Fibroblast of lung (primary cell): ENCODE measurements around the gene ALDH1L2. TPM values are rescaled to one million over a fixed set of nuclear protein-coding genes. Genes with fewer than 3 reads are reported as not detected.

Source experiments
- DNase-seq, 2 donors: peaks; one replicate each; pipeline versions ENCODE4 v3.0.0 to v3.0.0-alpha.2; 2010; ENCODE audit warnings: low read depth in 2 of 2
- H2AFZ ChIP-seq: 2 replicates; pipeline ENCODE4 v1.5.1; 2012; ENCODE audit warnings: low read length, control low read depth, inconsistent platforms
- H3K27ac ChIP-seq: 2 replicates; pipeline ENCODE4 v1.5.1; 2011; ENCODE audit warnings: low read length, control low read depth; ENCODE audit not compliant: insufficient read depth
- H3K27me3 ChIP-seq: 2 replicates; pipeline ENCODE4 v1.5.1; 2011; ENCODE audit warnings: mild to moderate bottlenecking, low read length; ENCODE audit not compliant: control insufficient read depth, insufficient read depth
- H3K36me3 ChIP-seq: 2 replicates; pipeline ENCODE4 v1.5.1; 2011; ENCODE audit warnings: low read length; ENCODE audit not compliant: control insufficient read depth, insufficient read depth
- H3K4me1 ChIP-seq: 2 replicates; pipeline ENCODE4 v1.5.1; 2011; ENCODE audit warnings: low read length; ENCODE audit not compliant: control insufficient read depth, insufficient read depth; ENCODE audit errors: extremely low read depth
- H3K4me2 ChIP-seq: 2 replicates; pipeline ENCODE4 v1.5.1; 2011; ENCODE audit warnings: low read length, control low read depth; ENCODE audit not compliant: insufficient read depth; ENCODE audit errors: extremely low read depth
- H3K4me3 ChIP-seq, 4 experiments: fragments of 200-600 bp in 1 of 4; sonication (generic) in 1 of 4; replicated peaks in 1 of 4; 2 replicates each; pipeline ENCODE4 v1.5.1; 2011 to 2016; ENCODE audit warnings: low read length in 4 of 4, low read depth in 3 of 4, mild to moderate bottlenecking in 3 of 4, control low read depth in 2 of 4, inconsistent platforms in 1 of 4, mixed read lengths in 1 of 4; ENCODE audit not compliant: insufficient read depth in 1 of 4; ENCODE audit errors: control extremely low read depth in 1 of 4
- H3K79me2 ChIP-seq: 2 replicates; pipeline ENCODE4 v1.5.1; 2012; ENCODE audit warnings: mild to moderate bottlenecking, low read length, inconsistent platforms; ENCODE audit not compliant: control insufficient read depth, insufficient read depth
- H3K9ac ChIP-seq: 2 replicates; pipeline ENCODE4 v1.5.1; 2011; ENCODE audit warnings: mild to moderate bottlenecking, low read length, control low read depth; ENCODE audit not compliant: insufficient read depth
- H3K9me3 ChIP-seq: 2 replicates; pipeline ENCODE4 v1.5.1; 2012; ENCODE audit warnings: low read depth, low read length; ENCODE audit not compliant: control insufficient read depth, insufficient read depth
- H4K20me1 ChIP-seq: 2 replicates; pipeline ENCODE4 v1.5.1; 2011; ENCODE audit warnings: low read length; ENCODE audit not compliant: control insufficient read depth, insufficient read depth; ENCODE audit errors: extremely low read depth
- CTCF ChIP-seq, 2 donors: IDR thresholded peaks in 1 of 2; conservative IDR thresholded peaks in 1 of 2; 1 replicate in 1 of 2; 2 replicates in 1 of 2; pipeline ENCODE4 v1.5.1; 2011 to 2012; ENCODE audit warnings: low read length in 2 of 2, control low read depth in 1 of 2, inconsistent platforms in 1 of 2, low read depth in 1 of 2, mild to moderate bottlenecking in 1 of 2
- EZH2 ChIP-seq: IDR thresholded peaks from 2 replicates; pipeline ENCODE4 v1.5.1; 2012; ENCODE audit warnings: low read length, control low read depth, mild to moderate bottlenecking; ENCODE audit errors: missing control alignments
- polyA plus RNA-seq, 2 donors: library from polyadenylated mRNA; depleted of rRNA in 1 of 2; stranded (reverse) in 1 of 2; unstranded in 1 of 2; fragments of >200 nt; gene quantifications; 2 replicates each; pipeline ENCODE4 v1.2.1, GENCODE V29; 2011 to 2012; ENCODE audit warnings: missing spikeins in 1 of 2
- total RNA-seq: library from RNA; depleted of rRNA; stranded (reverse); fragments of >200 nt; gene quantifications from 2 replicates; pipeline ENCODE4 v1.2.1, GENCODE V29; 2014

Gene ALDH1L2
- total and polyA plus RNA-seq, 2 donors (not counting 1 experiment from before 2014, with no cell fraction given), result 59.1 to 88.2 TPM

DNA sequence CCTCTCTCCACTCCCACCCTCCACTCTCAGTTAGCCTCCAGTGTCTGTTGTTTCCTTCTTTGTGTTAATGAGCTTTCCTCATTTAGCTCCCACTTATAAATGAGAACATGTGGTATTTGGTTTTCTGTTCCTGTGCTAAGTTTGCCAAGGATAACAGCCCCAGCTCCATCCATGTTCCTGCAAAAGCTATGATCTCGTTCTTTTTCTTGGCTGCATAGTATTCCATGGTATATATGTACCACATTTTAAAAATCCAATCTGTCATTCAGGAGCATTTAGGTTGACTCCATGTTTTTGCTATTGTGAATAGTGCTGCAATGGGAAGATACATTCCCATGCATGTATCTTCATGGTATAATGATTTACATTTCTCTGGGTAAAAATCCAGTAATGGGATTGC, 20.5 kb upstream of the ALDH1L2 start:
- DNase-seq, result no peak
- H3K4me2 ChIP-seq, result no peak overlapping the region
- H3K27me3 ChIP-seq, result no peaks in the 10 kb centered on the region
- H3K9me3 ChIP-seq, result no peaks in the 10 kb centered on the region
- no peak overlapping the region for H3K4me3 ChIP-seq
- no peak overlapping the region for H2AFZ ChIP-seq
- no peaks in the 10 kb centered on the region for H3K36me3 ChIP-seq
- H3K79me2 ChIP-seq, result peaks cover 20% of the 10 kb centered on the region
- H3K4me1 ChIP-seq, result peaks cover 2% of the 10 kb centered on the region
- TF ChIP-seq EZH2, result no peak
- TF ChIP-seq CTCF (conservative IDR thresholded peaks at IDR 0.05 in 1 of 2, IDR thresholded peaks at IDR 0.05 in 1 of 2; ENCODE audit: low read depth in 1 of 2, low read length in 2 of 2), result no peak
- no peak overlapping the region for H3K27ac ChIP-seq
- no peak overlapping the region for H3K9ac ChIP-seq
- H4K20me1 ChIP-seq, result no peaks in the 10 kb centered on the region

GRCh38 chr12:105102673-105103072, 18.4 kb upstream of the ALDH1L2 start:
- TF ChIP-seq CTCF (conservative IDR thresholded peaks at IDR 0.05 in 1 of 2, IDR thresholded peaks at IDR 0.05 in 1 of 2; ENCODE audit: low read depth in 1 of 2, low read length in 2 of 2) (no peak), EZH2 (no peak)
- Histone ChIP-seq H3K9me3 (no peaks in the 10 kb centered on the region), H3K4me2 (no peak overlapping the region), H3K27ac (no peak overlapping the region), H3K4me1 (peaks cover 2% of the 10 kb centered on the region), H3K4me3 (no peak overlapping the region), H3K79me2 (peaks cover under 1% of the 10 kb centered on the region), H3K27me3 (no peaks in the 10 kb centered on the region), H3K36me3 (no peaks in the 10 kb centered on the region), H2AFZ (no peak overlapping the region), H4K20me1 (no peaks in the 10 kb centered on the region), H3K9ac (no peak overlapping the region)
- DNase-seq, result no peak

DNA sequence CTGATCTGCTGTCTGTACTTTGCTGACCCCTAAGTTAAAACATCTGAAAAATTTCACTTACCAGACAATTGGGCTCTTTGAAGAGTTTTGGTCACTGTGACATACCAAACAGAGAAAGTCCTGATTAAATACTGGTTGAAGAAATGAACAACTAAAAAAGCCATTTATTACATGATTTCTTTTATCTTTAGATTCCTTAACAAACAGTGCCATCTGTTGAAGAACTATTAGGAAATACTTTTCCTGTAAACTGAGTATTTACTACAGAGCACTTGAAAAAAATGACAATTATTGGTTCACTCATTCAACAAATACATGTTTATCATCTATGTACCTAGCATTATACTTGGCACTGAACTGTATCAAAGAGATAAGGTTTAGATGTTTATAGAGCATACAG, 16.7 kb upstream of the ALDH1L2 start:
- TF ChIP-seq EZH2, result no peak
- no peak for TF ChIP-seq CTCF (conservative IDR thresholded peaks at IDR 0.05 in 1 of 2, IDR thresholded peaks at IDR 0.05 in 1 of 2; ENCODE audit: low read depth in 1 of 2, low read length in 2 of 2)
- peak in 1 of 2 donors; percentile 63 for DNase-seq
- Histone ChIP-seq H3K4me1 (peaks cover 2% of the 10 kb centered on the region), H3K27me3 (no peaks in the 10 kb centered on the region), H3K9ac (no peak overlapping the region), H3K4me2 (no peak overlapping the region), H4K20me1 (no peaks in the 10 kb centered on the region), H2AFZ (no peak overlapping the region), H3K27ac (no peak overlapping the region), H3K79me2 (no peaks in the 10 kb centered on the region), H3K36me3 (no peaks in the 10 kb centered on the region), H3K9me3 (no peaks in the 10 kb centered on the region), H3K4me3 (no peak overlapping the region)
